SJCRH30 (cell line): ENCODE results near the gene NR0B1. TPM values are rescaled to one million over a fixed set of nuclear protein-coding genes. Genes with fewer than 3 reads are reported as not detected.
A peak's percentile ranks its signal among the peaks of the same experiment; 100 is the strongest.

Experiments used
- DNase-seq, 2 experiments: peaks; one replicate each; pipeline ENCODE4 v3.0.0-alpha.2; 2015 to 2020
- H3K27ac ChIP-seq: fragments of 250-450 bp; sonication (Bioruptor Pico); 2 replicates; pipeline ENCODE4 v1.5.1; 2020; ENCODE audit warnings: mild to moderate bottlenecking, moderate library complexity
- H3K27me3 ChIP-seq: fragments of 250-450 bp; sonication (Bioruptor Pico); 2 replicates; pipeline ENCODE4 v1.5.1; 2020; ENCODE audit warnings: mild to moderate bottlenecking, moderate library complexity
- H3K36me3 ChIP-seq: fragments of 250-450 bp; sonication (Bioruptor Pico); 2 replicates; pipeline ENCODE4 v1.5.1; 2020; ENCODE audit warnings: mild to moderate bottlenecking, moderate library complexity
- H3K4me1 ChIP-seq: fragments of 250-450 bp; sonication (Bioruptor Pico); 2 replicates; pipeline ENCODE4 v1.5.1; 2020; ENCODE audit warnings: mild to moderate bottlenecking, moderate library complexity
- H3K4me3 ChIP-seq: fragments of 250-450 bp; sonication (Bioruptor Pico); 2 replicates; pipeline ENCODE4 v1.5.1; 2020; ENCODE audit warnings: mild to moderate bottlenecking, moderate library complexity
- H3K9me3 ChIP-seq: fragments of 250-450 bp; sonication (Bioruptor Pico); replicated peaks from 2 replicates; pipeline ENCODE4 v1.5.1; 2020; ENCODE audit warnings: mild to moderate bottlenecking, moderate library complexity
- total RNA-seq: library from RNA; depleted of rRNA; stranded (reverse); fragments of >200 nt; shearing (Covaris generic); gene quantifications from 2 replicates; pipeline ENCODE4 v1.2.3, GENCODE V29; 2014; rRNA removed

The NR0B1 gene, protein sequence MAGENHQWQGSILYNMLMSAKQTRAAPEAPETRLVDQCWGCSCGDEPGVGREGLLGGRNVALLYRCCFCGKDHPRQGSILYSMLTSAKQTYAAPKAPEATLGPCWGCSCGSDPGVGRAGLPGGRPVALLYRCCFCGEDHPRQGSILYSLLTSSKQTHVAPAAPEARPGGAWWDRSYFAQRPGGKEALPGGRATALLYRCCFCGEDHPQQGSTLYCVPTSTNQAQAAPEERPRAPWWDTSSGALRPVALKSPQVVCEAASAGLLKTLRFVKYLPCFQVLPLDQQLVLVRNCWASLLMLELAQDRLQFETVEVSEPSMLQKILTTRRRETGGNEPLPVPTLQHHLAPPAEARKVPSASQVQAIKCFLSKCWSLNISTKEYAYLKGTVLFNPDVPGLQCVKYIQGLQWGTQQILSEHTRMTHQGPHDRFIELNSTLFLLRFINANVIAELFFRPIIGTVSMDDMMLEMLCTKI
- not detected in 2 replicates for total RNA-seq

DNA sequence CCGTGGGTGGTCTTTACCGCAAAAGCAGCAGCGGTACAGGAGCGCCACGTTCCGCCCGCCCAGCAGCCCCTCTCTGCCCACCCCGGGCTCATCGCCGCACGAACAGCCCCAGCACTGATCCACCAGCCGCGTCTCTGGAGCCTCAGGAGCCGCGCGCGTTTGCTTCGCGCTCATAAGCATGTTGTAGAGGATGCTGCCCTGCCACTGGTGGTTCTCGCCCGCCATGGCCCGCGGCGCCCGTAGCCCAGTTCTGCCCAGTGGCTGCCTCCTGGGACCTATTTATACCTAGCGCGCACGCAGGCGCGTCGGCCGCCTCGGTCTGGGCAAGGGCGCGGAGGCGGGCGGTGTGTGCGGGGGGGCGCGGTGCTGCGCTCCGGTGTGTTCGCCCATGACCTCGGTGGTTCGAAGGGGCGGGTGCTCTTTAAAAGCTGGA is at the start of gene NR0B1:
Gene NR0B1 (minus strand): TSS at position 252 of the 433 bp plus-strand sequence. CDS start 27 bp downstream, at position 225.
- Histone ChIP-seq H3K9me3 (no peaks in the 10 kb centered on the region), H3K27ac (no peak within 1 kb of the TSS), H3K4me3 (no peak within 1 kb of the TSS), H3K36me3 (no peaks in the 10 kb centered on the region), H3K4me1 (peaks cover 5% of the 10 kb centered on the region), H3K27me3 (no peaks in the 10 kb centered on the region)
- DNase-seq: no peak

DNA sequence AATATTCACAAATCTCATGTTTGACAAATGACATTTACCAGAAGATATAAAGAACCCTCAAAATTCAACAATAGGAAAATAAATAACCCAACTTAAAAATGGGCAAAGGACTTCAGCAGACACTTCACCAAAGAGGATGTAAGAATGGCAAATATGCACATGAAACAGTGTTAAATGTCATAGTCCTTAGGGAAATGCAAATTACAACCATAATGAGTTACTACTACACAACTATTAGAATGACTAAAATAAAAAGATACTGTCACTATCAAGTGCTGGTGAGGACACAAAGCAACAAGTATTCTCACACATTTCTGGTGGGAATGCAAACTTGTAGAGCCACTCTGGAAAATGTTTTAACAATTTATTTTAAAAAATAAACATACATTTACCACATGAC is 40.8 kb upstream of the NR0B1 start:
- no peaks in the 10 kb centered on the region for H3K9me3 ChIP-seq
- no peak overlapping the region for H3K27ac ChIP-seq
- H3K36me3 ChIP-seq: no peaks in the 10 kb centered on the region
- no peak overlapping the region for H3K4me3 ChIP-seq
- no peaks in the 10 kb centered on the region for H3K27me3 ChIP-seq
- no peaks in the 10 kb centered on the region for H3K4me1 ChIP-seq
- DNase-seq: no peak

DNA sequence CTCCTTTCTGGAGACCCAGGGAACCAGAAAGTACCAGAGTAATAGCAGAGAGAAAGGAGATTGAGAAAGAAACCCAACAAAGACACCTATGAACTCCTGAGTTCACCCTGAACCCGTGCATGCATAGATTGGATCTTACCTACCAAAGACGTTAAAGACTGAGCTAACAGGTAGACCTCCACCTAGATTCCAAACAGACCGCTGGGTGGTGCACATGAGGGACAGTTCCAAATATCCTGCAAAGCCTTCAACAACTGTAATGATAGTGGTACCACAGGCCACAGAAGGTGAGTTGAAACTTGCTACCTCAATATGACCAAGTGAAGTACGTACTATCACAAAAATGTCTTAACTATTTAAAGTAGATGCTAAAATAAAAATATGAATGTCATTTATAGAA is 34.0 kb upstream of the NR0B1 start:
- Histone ChIP-seq H3K9me3 (no peaks in the 10 kb centered on the region), H3K36me3 (no peaks in the 10 kb centered on the region), H3K27me3 (no peaks in the 10 kb centered on the region), H3K27ac (no peak overlapping the region), H3K4me3 (no peak overlapping the region), H3K4me1 (no peaks in the 10 kb centered on the region)
- no peak for DNase-seq

DNA sequence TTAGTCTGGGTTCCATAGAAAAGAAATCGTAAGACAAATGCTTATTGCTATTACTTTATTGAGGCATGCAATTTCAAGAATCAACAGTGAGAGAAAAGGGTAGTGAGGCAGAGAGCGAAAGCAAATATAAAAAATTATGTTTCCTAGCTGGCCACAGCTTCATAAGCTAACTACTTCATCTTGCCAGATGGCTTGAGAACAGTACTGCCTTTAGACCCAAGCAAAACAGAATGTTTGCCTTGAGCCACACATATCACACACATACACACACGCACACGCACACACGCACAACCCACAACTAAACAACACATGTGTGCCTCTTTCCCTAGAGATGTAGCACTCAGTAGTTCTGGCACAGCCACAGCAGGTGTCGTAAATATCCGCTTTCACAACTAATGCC is 31.6 kb upstream of the NR0B1 start:
- H3K27me3 ChIP-seq: no peaks in the 10 kb centered on the region
- H3K27ac ChIP-seq: no peak overlapping the region
- no peaks in the 10 kb centered on the region for H3K4me1 ChIP-seq
- H3K4me3 ChIP-seq: no peak overlapping the region
- DNase-seq: peak in 1 of 2 experiments; percentile 1
- no peaks in the 10 kb centered on the region for H3K9me3 ChIP-seq
- H3K36me3 ChIP-seq: no peaks in the 10 kb centered on the region

DNA sequence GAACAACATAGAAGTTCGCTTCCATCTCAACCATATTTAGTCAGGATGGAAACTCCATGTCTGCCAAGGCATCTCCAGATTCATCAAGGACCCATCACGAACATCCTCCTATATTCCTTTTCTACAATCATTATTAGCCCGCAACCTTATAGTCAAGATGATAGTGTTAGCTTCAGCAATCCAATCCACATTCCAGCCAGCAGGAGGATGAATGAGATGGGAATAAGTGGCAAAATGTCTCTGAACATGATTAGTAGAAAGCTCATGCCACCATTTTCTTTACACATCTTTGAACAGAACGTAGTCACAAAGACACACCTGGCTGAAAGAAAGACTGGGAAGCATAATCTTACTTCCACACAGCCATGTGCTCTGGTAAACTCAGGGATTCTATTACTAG is 18.6 kb upstream of the NR0B1 start:
- Histone ChIP-seq H3K27me3 (no peaks in the 10 kb centered on the region), H3K36me3 (no peaks in the 10 kb centered on the region), H3K4me1 (no peaks in the 10 kb centered on the region), H3K27ac (no peak overlapping the region), H3K9me3 (no peaks in the 10 kb centered on the region), H3K4me3 (no peak overlapping the region)
- DNase-seq: no peak

DNA sequence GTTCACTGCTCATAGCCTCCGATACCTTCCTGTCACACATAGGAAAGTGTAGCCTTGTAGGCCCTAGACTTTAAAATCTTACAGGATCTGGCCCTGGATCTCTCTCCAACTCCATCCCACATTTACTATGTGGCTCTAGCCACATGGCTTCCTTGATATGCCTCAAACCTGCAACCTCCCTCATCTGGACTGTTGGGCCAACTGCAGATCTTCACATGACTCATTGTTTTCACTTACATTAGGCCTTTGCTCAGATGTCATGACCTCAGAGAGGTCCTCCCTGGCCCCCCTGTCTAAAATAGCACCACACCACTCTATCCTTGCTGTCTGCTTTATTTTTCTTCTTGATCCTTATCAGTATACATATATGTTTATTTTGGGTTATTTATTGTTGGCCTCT is 8.1 kb upstream of the NR0B1 start:
- H3K9me3 ChIP-seq: no peaks in the 10 kb centered on the region
- H3K27ac ChIP-seq: no peak overlapping the region
- DNase-seq: no peak
- H3K27me3 ChIP-seq: no peaks in the 10 kb centered on the region
- no peak overlapping the region for H3K4me3 ChIP-seq
- no peaks in the 10 kb centered on the region for H3K36me3 ChIP-seq
- peaks cover 5% of the 10 kb centered on the region for H3K4me1 ChIP-seq

DNA sequence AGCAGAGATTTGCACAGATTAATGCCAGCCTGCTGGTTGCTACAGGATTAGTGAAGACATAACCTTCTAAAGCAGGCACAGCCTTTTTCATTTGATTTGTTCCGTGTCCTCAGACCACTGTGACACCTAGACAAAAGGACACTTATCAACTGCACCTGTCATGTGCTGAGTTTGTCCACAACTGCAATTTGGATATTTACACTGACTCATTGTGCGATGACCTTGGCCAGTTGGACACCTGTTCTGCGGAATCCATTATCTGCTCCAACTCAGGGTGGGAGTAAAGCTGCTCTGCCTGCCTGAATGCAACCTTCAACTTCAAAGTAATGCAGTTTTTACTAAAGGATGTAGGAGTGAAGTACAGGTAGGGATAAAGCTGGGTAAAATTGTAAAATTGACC is 4.1 kb upstream of the NR0B1 start:
- Histone ChIP-seq H3K4me3 (peak overlapping the region; percentile 38), H3K4me1 (peaks cover 5% of the 10 kb centered on the region), H3K9me3 (no peaks in the 10 kb centered on the region), H3K36me3 (no peaks in the 10 kb centered on the region), H3K27me3 (no peaks in the 10 kb centered on the region), H3K27ac (peak overlapping the region; percentile 88)
- DNase-seq: peak; percentile 42 to 77

DNA sequence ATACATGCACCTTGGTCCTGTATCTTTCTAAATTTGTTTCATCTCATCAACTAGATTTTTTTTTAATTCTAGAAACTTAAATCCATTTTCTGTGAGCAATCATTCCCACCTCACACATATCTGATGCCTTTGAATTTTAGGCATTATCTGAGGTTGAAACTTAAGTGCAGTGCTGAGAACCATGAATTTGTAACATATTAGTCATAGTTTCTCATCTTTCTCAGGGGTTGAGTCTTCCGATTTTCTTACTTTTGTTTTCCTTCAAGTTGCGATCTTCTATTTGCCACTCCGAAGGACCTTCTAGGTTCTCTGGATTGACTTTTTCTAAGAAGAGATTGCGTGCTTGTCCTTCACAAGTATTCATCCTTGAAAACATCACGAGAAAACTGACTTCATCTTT is 3.7 kb upstream of the NR0B1 start:
- H3K27ac ChIP-seq: peak overlapping the region; percentile 88

DNA sequence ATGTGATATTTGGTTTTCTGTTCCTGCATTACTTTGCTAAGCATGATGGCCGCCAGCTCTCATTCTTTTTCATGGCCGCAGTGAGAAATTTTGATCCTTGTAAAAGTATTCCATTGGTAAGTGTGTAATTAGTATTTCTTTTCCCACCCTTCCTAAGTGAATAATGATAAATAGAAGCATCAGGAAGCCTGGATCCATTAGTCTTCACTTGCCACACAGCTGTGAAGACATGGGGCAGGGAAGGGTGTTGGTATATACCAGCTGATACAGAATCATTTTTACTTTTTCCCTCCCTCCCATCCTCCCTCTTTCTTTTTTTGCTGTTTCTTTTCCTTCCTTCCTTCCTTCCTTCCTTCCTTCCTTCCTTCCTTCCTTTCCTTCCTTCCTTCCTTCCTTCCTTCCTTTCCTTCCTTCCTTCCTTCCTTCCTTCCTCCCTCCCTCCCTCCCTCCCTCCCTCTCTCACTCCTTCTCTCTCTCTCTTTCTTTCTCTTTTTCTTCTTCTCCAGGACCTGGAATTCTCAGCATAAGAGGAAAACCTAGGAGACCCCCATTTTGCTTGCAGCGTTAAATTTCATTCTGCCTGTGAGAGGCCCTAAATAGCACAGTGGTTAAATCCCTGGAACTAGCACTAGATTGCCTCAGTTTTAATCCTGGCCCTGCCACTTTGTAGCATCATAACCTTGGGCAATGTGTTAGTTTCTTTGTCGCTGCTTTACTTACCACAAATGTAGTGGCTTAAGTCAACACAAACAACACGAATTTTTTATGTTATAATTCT is 1.4 kb upstream of the NR0B1 start:
- no peak overlapping the region for H3K27ac ChIP-seq
- H3K9me3 ChIP-seq: no peaks in the 10 kb centered on the region
- H3K36me3 ChIP-seq: no peaks in the 10 kb centered on the region
- no peaks in the 10 kb centered on the region for H3K27me3 ChIP-seq
- DNase-seq: no peak
- no peak overlapping the region for H3K4me3 ChIP-seq
- peaks cover 5% of the 10 kb centered on the region for H3K4me1 ChIP-seq

More for the DNA sequence above, 3.7 kb upstream of the NR0B1 start:
- H3K4me1 ChIP-seq: peaks cover 5% of the 10 kb centered on the region
- no peaks in the 10 kb centered on the region for H3K27me3 ChIP-seq
- H3K9me3 ChIP-seq: no peaks in the 10 kb centered on the region
- H3K36me3 ChIP-seq: no peaks in the 10 kb centered on the region
- peak overlapping the region; percentile 38 for H3K4me3 ChIP-seq
- no peak for DNase-seq

DNA sequence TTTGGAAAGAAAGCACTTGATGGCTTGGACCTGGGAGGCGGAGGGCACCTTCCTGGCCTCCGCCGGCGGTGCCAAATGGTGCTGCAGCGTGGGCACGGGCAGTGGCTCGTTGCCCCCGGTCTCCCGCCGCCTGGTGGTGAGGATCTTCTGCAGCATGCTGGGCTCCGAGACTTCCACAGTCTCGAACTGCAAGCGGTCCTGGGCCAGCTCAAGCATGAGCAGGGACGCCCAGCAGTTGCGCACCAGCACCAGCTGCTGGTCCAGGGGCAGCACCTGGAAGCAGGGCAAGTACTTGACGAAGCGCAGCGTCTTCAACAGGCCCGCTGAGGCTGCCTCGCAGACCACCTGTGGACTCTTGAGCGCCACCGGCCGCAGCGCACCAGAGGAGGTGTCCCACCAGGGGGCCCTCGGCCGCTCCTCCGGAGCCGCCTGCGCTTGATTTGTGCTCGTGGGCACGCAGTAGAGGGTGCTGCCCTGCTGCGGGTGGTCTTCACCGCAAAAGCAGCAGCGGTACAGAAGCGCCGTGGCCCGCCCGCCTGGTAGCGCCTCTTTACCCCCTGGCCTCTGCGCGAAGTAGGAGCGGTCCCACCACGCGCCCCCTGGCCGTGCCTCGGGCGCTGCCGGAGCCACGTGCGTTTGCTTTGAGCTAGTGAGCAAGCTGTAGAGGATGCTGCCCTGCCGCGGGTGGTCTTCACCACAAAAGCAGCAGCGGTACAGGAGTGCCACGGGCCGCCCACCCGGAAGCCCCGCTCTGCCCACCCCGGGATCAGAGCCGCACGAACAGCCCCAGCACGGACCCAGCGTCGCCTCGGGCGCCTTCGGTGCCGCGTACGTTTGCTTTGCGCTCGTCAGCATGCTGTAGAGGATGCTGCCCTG is 689 bp downstream of the NR0B1 start:
- Histone ChIP-seq H3K36me3 (no peaks in the 10 kb centered on the region), H3K9me3 (no peaks in the 10 kb centered on the region), H3K27ac (no peak overlapping the region), H3K4me1 (peaks cover 2% of the 10 kb centered on the region), H3K27me3 (no peaks in the 10 kb centered on the region), H3K4me3 (no peak overlapping the region)
- DNase-seq: no peak

DNA sequence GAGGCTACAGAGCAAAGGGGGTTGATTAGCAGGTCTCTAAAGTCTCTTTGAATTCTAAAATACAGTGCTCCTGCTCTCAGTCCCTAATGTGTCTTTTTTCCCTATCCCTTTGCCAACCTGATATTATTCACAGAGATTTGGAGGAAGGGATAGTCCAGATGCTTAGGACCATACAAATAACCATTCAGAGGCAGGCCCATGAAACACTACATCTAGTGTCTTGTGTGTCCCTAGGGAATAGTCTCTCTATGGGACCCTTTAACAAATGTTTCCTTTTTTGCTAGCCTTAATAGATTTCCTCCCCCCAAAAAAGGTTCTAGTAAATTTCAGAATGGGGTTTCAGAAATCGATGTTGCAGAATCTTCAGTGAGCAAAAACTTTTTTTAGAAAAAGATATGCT is 1.7 kb downstream of the NR0B1 start:
- no peak for DNase-seq
- Histone ChIP-seq H3K4me3 (no peak overlapping the region), H3K27me3 (no peaks in the 10 kb centered on the region), H3K27ac (no peak overlapping the region), H3K4me1 (no peaks in the 10 kb centered on the region), H3K36me3 (no peaks in the 10 kb centered on the region), H3K9me3 (no peaks in the 10 kb centered on the region)

DNA sequence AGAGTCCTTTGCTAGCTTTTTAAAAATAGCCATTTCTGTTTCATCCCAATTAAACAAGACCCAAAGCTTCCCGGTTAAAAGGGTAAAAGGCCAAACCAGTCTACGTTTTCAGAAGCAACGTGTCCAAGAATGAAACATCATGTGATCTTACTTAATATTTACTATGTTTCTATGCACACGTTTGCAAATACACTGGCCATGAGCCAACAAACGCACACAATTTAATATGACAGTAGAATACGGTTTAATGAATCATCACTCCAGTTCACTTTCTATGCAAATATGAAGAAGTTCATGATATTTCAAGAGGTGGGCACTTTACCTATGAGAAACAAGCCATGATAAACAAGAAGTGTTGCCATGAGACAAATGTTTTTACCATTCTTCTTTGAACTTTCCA is 4.3 kb downstream of the NR0B1 start:
- no peak for DNase-seq
- Histone ChIP-seq H3K36me3 (no peaks in the 10 kb centered on the region), H3K9me3 (no peaks in the 10 kb centered on the region), H3K27me3 (no peaks in the 10 kb centered on the region), H3K4me1 (no peaks in the 10 kb centered on the region), H3K27ac (no peak overlapping the region), H3K4me3 (no peak overlapping the region)

DNA sequence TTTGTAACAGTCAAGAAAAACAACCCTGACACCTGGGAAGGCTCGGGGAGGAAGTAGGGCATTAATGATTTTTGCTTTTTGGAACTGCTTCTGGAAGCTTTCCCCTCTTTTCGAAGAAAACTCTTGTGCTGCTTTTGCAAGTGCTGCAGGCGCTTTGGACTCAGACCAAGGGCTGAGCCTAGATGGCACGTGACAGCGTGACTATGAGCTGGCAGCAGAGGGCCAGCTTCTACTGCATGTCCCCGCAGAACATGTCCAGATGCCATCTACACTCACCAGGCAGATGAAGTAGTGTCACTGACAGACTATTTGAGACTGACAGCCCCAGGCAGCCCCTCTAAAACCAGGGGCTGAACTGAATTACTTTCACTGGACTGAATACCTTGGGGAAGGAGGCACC is 6.2 kb downstream of the NR0B1 start:
- H3K27me3 ChIP-seq: no peaks in the 10 kb centered on the region
- H3K27ac ChIP-seq: no peak overlapping the region
- H3K4me1 ChIP-seq: no peaks in the 10 kb centered on the region
- no peaks in the 10 kb centered on the region for H3K9me3 ChIP-seq
- no peak overlapping the region for H3K4me3 ChIP-seq
- H3K36me3 ChIP-seq: no peaks in the 10 kb centered on the region
- DNase-seq: peak; percentile 30 to 48

DNA sequence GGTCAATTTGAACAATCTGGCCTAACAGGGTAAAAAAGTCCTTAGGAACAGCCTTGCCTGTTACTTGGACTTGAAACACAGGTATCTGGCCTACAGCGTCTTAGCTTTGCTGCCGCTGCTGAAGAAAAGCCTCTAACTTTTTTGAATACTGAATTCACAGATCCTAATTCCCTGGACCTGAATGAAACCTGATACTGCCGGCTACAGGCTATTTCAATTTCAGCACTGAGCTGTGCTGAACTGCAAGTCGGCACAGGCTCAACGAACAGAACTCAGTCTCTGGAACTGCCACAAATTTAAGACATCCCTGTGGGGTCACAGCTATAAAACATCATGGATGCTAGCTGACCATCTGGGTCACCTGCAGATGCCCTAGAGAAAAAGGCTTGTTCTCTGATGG is 7.2 kb downstream of the NR0B1 start:
- Histone ChIP-seq H3K9me3 (no peaks in the 10 kb centered on the region), H3K4me1 (no peaks in the 10 kb centered on the region), H3K4me3 (peak overlapping the region; percentile 31), H3K36me3 (no peaks in the 10 kb centered on the region), H3K27ac (no peak overlapping the region), H3K27me3 (no peaks in the 10 kb centered on the region)
- DNase-seq: peak in 1 of 2 experiments; percentile 42
